SK-N-SH (cell line): ENCODE measurements around the gene DNAH1. TPM values are rescaled to one million over a fixed set of nuclear protein-coding genes. Genes with fewer than 3 reads are reported as not detected.

Experiments used
- CTCF ChIA-PET: fragments of 300-600, 350-600 bp; formaldehyde crosslinking; extraction: SDS; loops from one replicate; lab custom pipeline; 2021; lab: Yijun Ruan, JAX
- POLR2A ChIA-PET: fragments of 350-600 bp; sonication (Branson Sonifier 250); formaldehyde crosslinking; extraction: SDS; loops from one replicate; lab custom pipeline; 2020; ENCODE audit warnings: antibody characterized with exemption, inconsistent platforms; lab: Yijun Ruan, JAX
- DNase-seq: peaks from one replicate; pipeline ENCODE4 v3.0.0; 2012
- H2AFZ ChIP-seq: fragments of 200-600 bp; sonication (generic); 2 replicates; pipeline ENCODE4 v1.8.1; 2016; ENCODE audit warnings: antibody characterized with exemption, mild to moderate bottlenecking, low read depth
- H3F3A ChIP-seq: fragments of 200-600 bp; sonication (generic); replicated peaks from 2 replicates; pipeline ENCODE3; 2016; ENCODE audit warnings: antibody characterized with exemption, mild to moderate bottlenecking; ENCODE audit not compliant: insufficient read depth
- H3K27ac ChIP-seq, 2 experiments: fragments of 200-500 bp in 1 of 2; fragments of 200-600 bp in 1 of 2; sonication (Bioruptor generic) in 1 of 2; sonication (generic), shearing (Covaris generic) in 1 of 2; 2 replicates each; pipeline versions ENCODE4 v1.5.1 to v1.6.1; 2014 to 2016; ENCODE audit warnings: low read depth in 2 of 2, inconsistent platforms in 1 of 2, low read length in 1 of 2, mild to moderate bottlenecking in 1 of 2, mixed read lengths in 1 of 2
- H3K27me3 ChIP-seq: fragments of 200-600 bp; sonication (generic), shearing (Covaris generic); 2 replicates; pipeline ENCODE4 v1.6.1; 2016; ENCODE audit warnings: mixed run types; ENCODE audit not compliant: insufficient read depth
- H3K36me3 ChIP-seq, 2 experiments: fragments of 200-500 bp in 1 of 2; fragments of 200-600 bp in 1 of 2; sonication (Bioruptor generic) in 1 of 2; sonication (generic) in 1 of 2; replicated peaks in 1 of 2; 2 replicates each; pipeline versions ENCODE3 to v1.5.1; 2014 to 2016; ENCODE audit warnings: low read length in 1 of 2, mild to moderate bottlenecking in 1 of 2; ENCODE audit not compliant: insufficient read depth in 2 of 2, control insufficient read depth in 1 of 2
- H3K4me1 ChIP-seq, 2 experiments: fragments of 200-500 bp in 1 of 2; fragments of 200-600 bp in 1 of 2; sonication (Bioruptor generic) in 1 of 2; sonication (generic), shearing (Covaris generic) in 1 of 2; 2 replicates each; pipeline versions ENCODE4 v1.5.1 to v1.6.1; 2014 to 2016; ENCODE audit warnings: low read depth in 1 of 2, low read length in 1 of 2, mixed run types in 1 of 2; ENCODE audit not compliant: insufficient read depth in 2 of 2, control insufficient read depth in 1 of 2
- H3K4me2 ChIP-seq: fragments of 200-600 bp; sonication (generic), shearing (Covaris generic); 2 replicates; pipeline ENCODE4 v1.6.1; 2017; ENCODE audit warnings: mixed run types
- H3K4me3 ChIP-seq, 2 experiments: fragments of 200-500 bp in 1 of 2; fragments of 200-600 bp in 1 of 2; sonication (Bioruptor generic) in 1 of 2; sonication (generic), shearing (Covaris generic) in 1 of 2; 2 replicates each; pipeline versions ENCODE4 v1.5.1 to v1.8.1; 2014 to 2016; ENCODE audit warnings: low read depth in 2 of 2, inconsistent platforms in 1 of 2, low read length in 1 of 2, mild to moderate bottlenecking in 1 of 2, mixed read lengths in 1 of 2, moderate library complexity in 1 of 2
- H3K79me2 ChIP-seq: fragments of 200-600 bp; sonication (generic); 2 replicates; pipeline ENCODE4 v1.8.1; 2017; ENCODE audit warnings: mild to moderate bottlenecking; ENCODE audit not compliant: insufficient read depth
- H3K9ac ChIP-seq: fragments of 200-600 bp; sonication (generic); 2 replicates; pipeline ENCODE4 v1.6.1; 2017; ENCODE audit warnings: mixed run types
- H3K9me2 ChIP-seq: fragments of 200-600 bp; sonication (generic); 2 replicates; pipeline ENCODE4 v1.6.1; 2017; ENCODE audit warnings: mixed run types
- H3K9me3 ChIP-seq: fragments of 200-600 bp; sonication (generic); 2 replicates; pipeline ENCODE4 v1.6.1; 2017; ENCODE audit warnings: mixed run types, mild to moderate bottlenecking, moderate library complexity
- H4K20me1 ChIP-seq: fragments of 200-600 bp; sonication (generic); 2 replicates; pipeline ENCODE4 v1.6.1; 2017; ENCODE audit warnings: mild to moderate bottlenecking, mixed run types; ENCODE audit not compliant: insufficient read depth
- ELF1 ChIP-seq: IDR thresholded peaks from 2 replicates; pipeline ENCODE4 v1.4.0; 2012
- EP300 ChIP-seq, 2 experiments: IDR thresholded peaks; 2 replicates each; pipeline versions ENCODE4 v1.4.0 to v1.6.1; 2012; ENCODE audit warnings: borderline replicate concordance in 1 of 2, low read depth in 1 of 2, low read length in 1 of 2
- EZH2phosphoT487 ChIP-seq: fragments of 200-600 bp; sonication (generic); IDR thresholded peaks from 2 replicates; pipeline ENCODE4 v1.6.1; 2017; ENCODE audit warnings: low read depth, mixed run types, mild to moderate bottlenecking, antibody characterized with exemption, moderate library complexity, borderline replicate concordance
- FOSL2 ChIP-seq: IDR thresholded peaks from 2 replicates; pipeline ENCODE4 v1.4.0; 2012; ENCODE audit warnings: low read depth, mild to moderate bottlenecking, moderate library complexity, borderline replicate concordance
- GABPA ChIP-seq: IDR thresholded peaks from 2 replicates; pipeline ENCODE4 v1.4.0; 2012; ENCODE audit warnings: low read depth, mild to moderate bottlenecking
- GATA2 ChIP-seq: sonication (generic); formaldehyde crosslinking; IDR thresholded peaks from 2 replicates; pipeline ENCODE4 v1.5.0; 2020; ENCODE audit warnings: mild to moderate bottlenecking, missing genetic modification reagents
- JUND ChIP-seq: IDR thresholded peaks from 2 replicates; pipeline ENCODE4 v1.4.0; 2012
- MEF2A ChIP-seq: IDR thresholded peaks from 2 replicates; pipeline ENCODE4 v1.4.0; 2012; ENCODE audit warnings: low read depth, borderline replicate concordance
- POLR2AphosphoS5 ChIP-seq: IDR thresholded peaks from 2 replicates; pipeline ENCODE4 v1.6.1; 2012; ENCODE audit warnings: low read depth, low read length
- RAD21 ChIP-seq: IDR thresholded peaks from 2 replicates; pipeline ENCODE4 v1.6.1; 2012; ENCODE audit warnings: mild to moderate bottlenecking, low read length
- RCOR1 ChIP-seq: fragments of 150-350 bp; IDR thresholded peaks from 2 replicates; pipeline ENCODE4 v1.6.1; 2017; ENCODE audit warnings: antibody characterized with exemption, low read length
- RFX5 ChIP-seq: IDR thresholded peaks from 2 replicates; pipeline ENCODE4 v1.6.1; 2012; ENCODE audit warnings: mild to moderate bottlenecking, improper control_type of control experiment, low read length
- RXRA ChIP-seq: IDR thresholded peaks from 2 replicates; pipeline ENCODE4 v1.4.0; 2012; ENCODE audit warnings: low read depth, mild to moderate bottlenecking, borderline replicate concordance
- SIN3A ChIP-seq: IDR thresholded peaks from 2 replicates; pipeline ENCODE4 v1.6.1; 2012; ENCODE audit warnings: low read depth, mild to moderate bottlenecking, low read length, moderate library complexity, borderline replicate concordance
- SMC3 ChIP-seq: IDR thresholded peaks from 2 replicates; pipeline ENCODE4 v1.6.1; 2012; ENCODE audit warnings: low read depth, low read length, improper control_type of control experiment
- TEAD4 ChIP-seq: IDR thresholded peaks from 2 replicates; pipeline ENCODE4 v1.4.0; 2012; ENCODE audit warnings: mild to moderate bottlenecking, borderline replicate concordance; ENCODE audit not compliant: insufficient read depth
- WGBS: methylation state at CpG from one replicate; pipeline ENCODE4 v1.1.6; 2017; ENCODE audit warnings: low lambda C conversion rate; 5-methylcytosine and 5-hydroxymethylcytosine counted together
- polyA plus RNA-seq, 3 experiments: library from polyadenylated mRNA; depleted of rRNA; stranded (reverse); fragments of >200 nt; gene quantifications; 2 replicates each; pipeline ENCODE4 v1.2.3, GENCODE V29; 2012
- TF ChIP-seq, protein P1 (sequence below): IDR thresholded peaks from 2 replicates; pipeline ENCODE4 v1.6.1; 2012; ENCODE audit warnings: mild to moderate bottlenecking, low read depth, low read length, moderate library complexity
- TF ChIP-seq, protein P2 (sequence below): fragments of 150-350 bp; IDR thresholded peaks from 2 replicates; pipeline ENCODE4 v1.6.1; 2016; ENCODE audit warnings: mild to moderate bottlenecking, low read depth, low read length
- TF ChIP-seq, protein P3 (sequence below): fragments of 200-600 bp; sonication (generic); IDR thresholded peaks from 2 replicates; pipeline ENCODE4 v1.6.1; 2017; ENCODE audit warnings: antibody characterized with exemption, mild to moderate bottlenecking, moderate library complexity

DNAH1 gene
- polyA plus RNA-seq, 1 of the 3 experiments (the other 2 are of a cell fraction): 5.1 TPM

DNA sequence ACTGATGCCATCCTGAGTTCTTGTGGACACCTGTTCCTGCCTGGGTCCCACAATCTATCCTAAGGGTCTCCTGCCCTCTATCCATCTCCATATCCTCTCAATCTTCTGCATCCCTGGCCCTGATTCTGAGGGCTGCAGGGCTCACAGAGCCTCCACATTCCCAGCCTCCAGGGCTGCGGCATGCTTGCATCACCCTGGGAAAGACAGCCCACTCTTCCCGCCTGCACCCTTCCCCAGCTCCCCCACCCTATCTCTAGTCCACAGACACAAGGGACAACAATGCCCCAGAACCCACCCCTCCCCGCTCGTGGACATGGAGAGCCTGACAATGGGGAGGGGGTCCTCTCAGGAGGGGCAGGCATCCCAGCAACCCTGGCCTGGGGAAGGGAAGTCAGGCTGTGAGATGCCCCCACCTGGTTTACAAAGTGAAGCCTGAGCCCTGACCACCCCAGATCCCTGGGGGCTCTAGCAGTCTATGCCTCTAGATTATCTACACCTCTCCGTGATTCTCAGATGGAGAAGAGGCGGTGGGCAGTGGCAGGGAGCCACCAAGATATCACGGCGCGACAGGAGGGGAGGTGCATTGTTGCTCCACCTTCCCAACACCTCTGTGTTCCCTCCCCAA, 118.5 kb downstream of the DNAH1 start:
- Histone ChIP-seq H3F3A (no peaks in the 10 kb centered on the region), H3K27me3 (no peaks in the 10 kb centered on the region), H3K9ac (no peak overlapping the region), H3K36me3 (no peaks in the 10 kb centered on the region), H3K4me2 (no peak overlapping the region), H3K4me3 (no peak overlapping the region), H3K27ac (no peak overlapping the region), H3K9me3 (no peaks in the 10 kb centered on the region), H4K20me1 (no peaks in the 10 kb centered on the region), H2AFZ (no peak overlapping the region), H3K4me1 (peaks cover 0 to 5% of the 10 kb centered on the region in 2 experiments; a peak in 1 of 4 replicates), H3K9me2 (no peaks in the 10 kb centered on the region), H3K79me2 (no peaks in the 10 kb centered on the region)
- 81% methylated on average over 8 of the region's 9 CpGs for WGBS
- POLR2A ChIA-PET: no interaction called here
- TF ChIP-seq EP300 (IDR thresholded peaks at IDR 0.05; ENCODE audit: borderline replicate concordance in 1 of 2, low read depth in 1 of 2, low read length in 1 of 2) (no peak), MEF2A (no peak), JUND (no peak), RFX5 (no peak), SMC3 (no peak), EZH2phosphoT487 (no peak), GATA2 (CRISPR knock-in tag) (no peak), RAD21 (no peak), POLR2AphosphoS5 (no peak), ELF1 (no peak), FOSL2 (no peak), TEAD4 (no peak), GABPA (no peak), RXRA (no peak), SIN3A (no peak), RCOR1 (no peak)
- TF ChIP-seq, protein P1, sequence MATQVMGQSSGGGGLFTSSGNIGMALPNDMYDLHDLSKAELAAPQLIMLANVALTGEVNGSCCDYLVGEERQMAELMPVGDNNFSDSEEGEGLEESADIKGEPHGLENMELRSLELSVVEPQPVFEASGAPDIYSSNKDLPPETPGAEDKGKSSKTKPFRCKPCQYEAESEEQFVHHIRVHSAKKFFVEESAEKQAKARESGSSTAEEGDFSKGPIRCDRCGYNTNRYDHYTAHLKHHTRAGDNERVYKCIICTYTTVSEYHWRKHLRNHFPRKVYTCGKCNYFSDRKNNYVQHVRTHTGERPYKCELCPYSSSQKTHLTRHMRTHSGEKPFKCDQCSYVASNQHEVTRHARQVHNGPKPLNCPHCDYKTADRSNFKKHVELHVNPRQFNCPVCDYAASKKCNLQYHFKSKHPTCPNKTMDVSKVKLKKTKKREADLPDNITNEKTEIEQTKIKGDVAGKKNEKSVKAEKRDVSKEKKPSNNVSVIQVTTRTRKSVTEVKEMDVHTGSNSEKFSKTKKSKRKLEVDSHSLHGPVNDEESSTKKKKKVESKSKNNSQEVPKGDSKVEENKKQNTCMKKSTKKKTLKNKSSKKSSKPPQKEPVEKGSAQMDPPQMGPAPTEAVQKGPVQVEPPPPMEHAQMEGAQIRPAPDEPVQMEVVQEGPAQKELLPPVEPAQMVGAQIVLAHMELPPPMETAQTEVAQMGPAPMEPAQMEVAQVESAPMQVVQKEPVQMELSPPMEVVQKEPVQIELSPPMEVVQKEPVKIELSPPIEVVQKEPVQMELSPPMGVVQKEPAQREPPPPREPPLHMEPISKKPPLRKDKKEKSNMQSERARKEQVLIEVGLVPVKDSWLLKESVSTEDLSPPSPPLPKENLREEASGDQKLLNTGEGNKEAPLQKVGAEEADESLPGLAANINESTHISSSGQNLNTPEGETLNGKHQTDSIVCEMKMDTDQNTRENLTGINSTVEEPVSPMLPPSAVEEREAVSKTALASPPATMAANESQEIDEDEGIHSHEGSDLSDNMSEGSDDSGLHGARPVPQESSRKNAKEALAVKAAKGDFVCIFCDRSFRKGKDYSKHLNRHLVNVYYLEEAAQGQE: no peak
- TF ChIP-seq, protein P2, sequence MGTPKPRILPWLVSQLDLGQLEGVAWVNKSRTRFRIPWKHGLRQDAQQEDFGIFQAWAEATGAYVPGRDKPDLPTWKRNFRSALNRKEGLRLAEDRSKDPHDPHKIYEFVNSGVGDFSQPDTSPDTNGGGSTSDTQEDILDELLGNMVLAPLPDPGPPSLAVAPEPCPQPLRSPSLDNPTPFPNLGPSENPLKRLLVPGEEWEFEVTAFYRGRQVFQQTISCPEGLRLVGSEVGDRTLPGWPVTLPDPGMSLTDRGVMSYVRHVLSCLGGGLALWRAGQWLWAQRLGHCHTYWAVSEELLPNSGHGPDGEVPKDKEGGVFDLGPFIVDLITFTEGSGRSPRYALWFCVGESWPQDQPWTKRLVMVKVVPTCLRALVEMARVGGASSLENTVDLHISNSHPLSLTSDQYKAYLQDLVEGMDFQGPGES: no peak
- TF ChIP-seq, protein P3, sequence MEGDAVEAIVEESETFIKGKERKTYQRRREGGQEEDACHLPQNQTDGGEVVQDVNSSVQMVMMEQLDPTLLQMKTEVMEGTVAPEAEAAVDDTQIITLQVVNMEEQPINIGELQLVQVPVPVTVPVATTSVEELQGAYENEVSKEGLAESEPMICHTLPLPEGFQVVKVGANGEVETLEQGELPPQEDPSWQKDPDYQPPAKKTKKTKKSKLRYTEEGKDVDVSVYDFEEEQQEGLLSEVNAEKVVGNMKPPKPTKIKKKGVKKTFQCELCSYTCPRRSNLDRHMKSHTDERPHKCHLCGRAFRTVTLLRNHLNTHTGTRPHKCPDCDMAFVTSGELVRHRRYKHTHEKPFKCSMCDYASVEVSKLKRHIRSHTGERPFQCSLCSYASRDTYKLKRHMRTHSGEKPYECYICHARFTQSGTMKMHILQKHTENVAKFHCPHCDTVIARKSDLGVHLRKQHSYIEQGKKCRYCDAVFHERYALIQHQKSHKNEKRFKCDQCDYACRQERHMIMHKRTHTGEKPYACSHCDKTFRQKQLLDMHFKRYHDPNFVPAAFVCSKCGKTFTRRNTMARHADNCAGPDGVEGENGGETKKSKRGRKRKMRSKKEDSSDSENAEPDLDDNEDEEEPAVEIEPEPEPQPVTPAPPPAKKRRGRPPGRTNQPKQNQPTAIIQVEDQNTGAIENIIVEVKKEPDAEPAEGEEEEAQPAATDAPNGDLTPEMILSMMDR: no peak
- CTCF ChIA-PET: interaction anchor here (3.2 to 28.4 kb wide), 2 partner anchors 14 to 22 kb away, joined by 11 to 578 read pairs; partner anchors contain the start of genes NISCH, SEMA3G and TNNC1
- peak; percentile 24 for DNase-seq
